Hematopoietic multipotent progenitor cell treated with erythropoietin and hydrocortisone succinate and interleukin-3 and kit ligand, for 15 days (in vitro differentiated cells): ENCODE results near the gene PCDHA11.
"Not testable (repeated sequence)": the region's sequence is repeated elsewhere in the genome, so short reads cannot be mapped to it uniquely, and the experiment has no call there.

Experiments
- DNase-seq: peaks from one replicate; pipeline ENCODE4 v3.0.0-alpha.2; 2015; ENCODE audit warnings: low spot score

Gene PCDHA11

DNA sequence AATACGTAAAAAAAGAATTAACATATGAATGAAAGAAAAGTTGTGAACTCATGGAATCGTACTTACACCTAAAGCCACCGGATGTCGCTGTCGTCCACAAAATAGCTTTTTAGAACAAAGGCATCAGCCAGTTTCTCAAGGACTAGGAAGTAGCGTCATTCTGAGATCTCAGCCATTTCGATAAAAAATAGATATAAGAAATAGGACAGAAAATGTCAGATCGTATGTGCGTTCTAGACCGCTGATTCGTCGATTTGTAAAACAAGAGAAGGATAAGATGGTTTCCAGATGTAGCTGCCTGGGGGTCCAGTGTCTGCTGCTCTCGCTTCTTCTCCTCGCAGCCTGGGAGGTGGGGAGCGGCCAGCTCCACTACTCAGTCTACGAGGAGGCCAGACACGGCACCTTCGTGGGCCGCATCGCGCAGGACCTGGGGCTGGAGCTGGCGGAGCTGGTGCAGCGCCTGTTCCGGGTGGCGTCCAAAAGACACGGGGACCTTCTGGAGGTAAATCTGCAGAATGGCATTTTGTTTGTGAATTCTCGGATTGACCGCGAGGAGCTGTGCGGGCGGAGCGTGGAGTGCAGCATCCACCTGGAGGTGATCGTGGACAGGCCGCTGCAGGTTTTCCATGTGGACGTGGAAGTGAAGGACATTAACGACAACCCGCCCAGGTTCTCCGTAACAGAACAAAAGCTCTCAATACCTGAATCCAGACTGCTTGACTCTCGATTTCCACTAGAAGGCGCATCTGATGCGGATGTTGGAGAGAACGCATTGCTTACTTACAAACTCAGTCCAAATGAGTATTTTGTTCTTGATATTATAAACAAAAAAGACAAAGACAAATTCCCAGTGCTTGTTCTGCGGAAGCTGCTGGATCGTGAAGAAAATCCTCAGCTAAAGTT lies 12.7 kb upstream of the PCDHA11 start, which contains the start of gene PCDHA10:
TSS of gene PCDHA10 (plus strand) at position 126 of the 903 bp plus-strand sequence. CDS start at position 278, 152 bp downstream.
- no peak for DNase-seq

DNA sequence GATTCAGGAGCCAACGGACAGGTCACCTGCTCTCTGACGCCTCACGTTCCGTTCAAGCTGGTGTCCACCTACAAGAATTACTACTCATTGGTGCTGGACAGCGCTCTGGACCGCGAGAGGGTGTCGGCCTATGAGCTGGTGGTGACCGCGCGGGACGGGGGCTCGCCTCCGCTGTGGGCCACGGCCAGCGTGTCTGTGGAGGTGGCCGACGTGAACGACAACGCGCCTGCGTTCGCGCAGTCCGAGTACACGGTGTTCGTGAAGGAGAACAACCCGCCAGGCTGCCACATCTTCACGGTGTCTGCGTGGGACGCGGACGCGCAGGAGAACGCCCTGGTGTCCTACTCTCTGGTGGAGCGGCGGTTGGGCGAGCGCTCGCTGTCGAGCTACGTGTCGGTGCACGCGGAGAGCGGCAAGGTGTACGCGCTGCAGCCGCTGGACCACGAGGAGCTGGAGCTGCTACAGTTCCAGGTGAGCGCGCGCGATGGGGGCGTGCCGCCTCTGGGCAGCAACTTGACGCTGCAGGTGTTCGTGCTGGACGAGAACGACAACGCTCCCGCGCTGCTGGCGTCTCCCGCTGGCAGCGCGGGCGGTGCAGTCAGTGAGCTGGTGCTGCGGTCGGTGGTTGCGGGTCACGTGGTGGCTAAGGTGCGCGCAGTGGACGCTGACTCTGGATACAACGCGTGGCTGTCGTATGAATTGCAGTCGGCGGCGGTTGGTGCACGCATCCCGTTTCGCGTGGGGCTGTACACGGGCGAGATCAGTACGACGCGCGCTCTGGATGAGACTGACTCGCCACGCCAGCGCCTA lies 11.4 kb upstream of the PCDHA11 start:
- DNase-seq, result no peak

DNA sequence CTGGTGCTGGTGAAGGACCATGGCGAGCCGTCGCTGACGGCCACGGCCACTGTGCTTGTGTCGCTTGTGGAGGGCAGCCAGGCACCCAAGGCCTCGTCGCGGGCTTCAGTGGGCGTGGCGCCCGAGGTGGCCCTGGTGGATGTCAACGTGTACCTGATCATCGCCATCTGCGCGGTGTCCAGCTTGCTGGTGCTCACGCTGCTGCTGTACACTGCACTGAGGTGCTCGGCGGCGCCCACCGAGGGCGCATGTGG lies 10.8 kb upstream of the PCDHA11 start:
- DNase-seq, result no peak

DNA sequence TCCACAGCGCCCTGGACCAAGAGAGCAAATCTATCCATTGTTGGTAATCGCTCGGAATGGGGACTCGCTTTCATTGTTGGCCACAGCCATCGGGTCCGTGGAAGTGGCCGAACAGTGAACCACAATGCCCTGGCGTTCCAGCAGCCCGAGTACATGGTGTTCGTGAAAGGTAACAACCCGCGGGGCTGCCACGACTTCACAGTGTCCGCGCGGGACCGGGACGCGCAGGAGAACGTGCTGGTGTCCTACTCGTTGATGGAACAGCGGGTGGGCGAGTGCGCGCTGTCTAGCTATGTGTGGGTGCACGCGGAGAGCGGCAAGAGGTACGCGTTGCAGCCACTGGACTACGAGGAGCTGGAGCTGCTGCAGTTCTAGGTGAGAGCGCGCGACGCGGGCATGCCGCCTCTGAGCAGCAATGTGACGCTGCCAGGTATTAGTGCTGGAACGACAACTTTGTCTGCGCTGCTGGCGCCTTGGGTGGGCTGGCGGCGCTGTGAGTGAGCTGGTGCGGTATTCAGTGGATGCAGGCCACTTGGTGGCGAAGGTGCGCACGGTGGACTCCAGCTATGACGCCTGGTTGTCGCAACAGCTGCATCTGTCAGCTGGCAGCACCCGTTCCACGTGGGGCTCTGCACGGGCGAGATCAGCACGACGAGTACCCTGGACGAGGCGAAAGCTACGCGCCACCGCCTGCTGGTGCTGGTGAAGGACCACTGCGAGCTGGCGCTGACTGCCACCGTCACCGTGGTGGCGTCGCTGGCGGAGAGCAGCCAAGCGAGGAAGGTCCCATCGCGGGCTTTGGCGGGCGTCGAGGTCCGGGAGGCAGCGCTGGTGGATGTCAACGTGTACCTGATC lies 6.1 kb upstream of the PCDHA11 start:
- DNase-seq, result no peak

DNA sequence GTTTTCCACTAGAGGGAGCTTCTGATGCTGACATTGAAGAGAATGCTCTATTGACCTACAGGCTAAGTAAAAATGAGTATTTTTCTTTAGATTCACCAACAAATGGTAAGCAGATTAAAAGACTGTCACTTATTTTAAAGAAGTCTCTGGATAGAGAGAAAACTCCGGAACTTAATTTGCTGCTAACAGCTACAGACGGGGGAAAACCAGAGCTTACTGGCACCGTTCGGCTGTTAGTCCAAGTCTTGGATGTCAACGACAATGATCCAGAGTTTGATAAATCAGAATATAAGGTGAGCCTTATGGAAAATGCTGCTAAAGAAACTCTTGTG lies 764 bp downstream of the PCDHA11 start:
- no peak for DNase-seq

DNA sequence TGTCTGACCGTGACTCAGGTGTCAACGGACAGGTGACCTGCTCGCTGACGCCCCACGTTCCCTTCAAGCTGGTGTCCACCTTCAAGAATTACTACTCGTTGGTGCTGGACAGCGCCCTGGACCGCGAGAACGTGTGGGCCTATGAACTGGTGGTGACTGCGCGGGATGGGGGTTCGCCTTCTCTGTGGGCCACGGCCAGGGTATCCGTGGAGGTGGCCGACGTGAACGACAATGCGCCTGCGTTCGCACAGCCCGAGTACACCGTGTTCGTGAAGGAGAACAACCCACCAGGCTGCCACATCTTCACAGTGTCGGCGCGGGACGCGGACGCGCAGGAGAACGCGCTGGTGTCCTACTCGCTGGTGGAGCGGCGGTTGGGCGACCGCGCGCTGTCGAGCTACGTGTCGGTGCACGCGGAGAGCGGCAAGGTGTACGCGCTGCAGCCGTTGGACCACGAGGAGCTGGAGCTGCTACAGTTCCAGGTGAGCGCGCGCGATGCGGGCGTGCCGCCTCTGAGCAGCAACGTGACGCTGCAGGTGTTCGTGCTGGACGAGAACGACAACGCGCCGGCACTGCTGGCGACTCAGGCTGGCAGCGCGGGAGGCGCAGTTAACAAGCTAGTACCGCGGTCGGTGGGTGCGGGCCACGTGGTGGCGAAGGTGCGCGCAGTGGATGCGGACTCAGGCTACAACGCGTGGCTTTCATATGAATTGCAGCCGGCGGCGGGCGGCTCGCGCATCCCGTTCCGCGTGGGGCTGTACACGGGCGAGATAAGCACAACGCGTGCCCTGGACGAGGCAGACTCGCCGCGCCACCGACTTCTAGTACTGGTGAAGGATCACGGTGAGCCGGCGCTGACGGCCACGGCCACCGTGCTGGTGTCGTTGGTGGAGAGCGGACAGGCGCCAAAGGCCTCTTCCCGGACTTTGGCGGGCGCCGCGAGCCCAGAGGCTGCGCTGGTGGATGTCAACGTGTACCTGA lies 1.8 kb downstream of the PCDHA11 start:
- DNase-seq, result no peak

DNA sequence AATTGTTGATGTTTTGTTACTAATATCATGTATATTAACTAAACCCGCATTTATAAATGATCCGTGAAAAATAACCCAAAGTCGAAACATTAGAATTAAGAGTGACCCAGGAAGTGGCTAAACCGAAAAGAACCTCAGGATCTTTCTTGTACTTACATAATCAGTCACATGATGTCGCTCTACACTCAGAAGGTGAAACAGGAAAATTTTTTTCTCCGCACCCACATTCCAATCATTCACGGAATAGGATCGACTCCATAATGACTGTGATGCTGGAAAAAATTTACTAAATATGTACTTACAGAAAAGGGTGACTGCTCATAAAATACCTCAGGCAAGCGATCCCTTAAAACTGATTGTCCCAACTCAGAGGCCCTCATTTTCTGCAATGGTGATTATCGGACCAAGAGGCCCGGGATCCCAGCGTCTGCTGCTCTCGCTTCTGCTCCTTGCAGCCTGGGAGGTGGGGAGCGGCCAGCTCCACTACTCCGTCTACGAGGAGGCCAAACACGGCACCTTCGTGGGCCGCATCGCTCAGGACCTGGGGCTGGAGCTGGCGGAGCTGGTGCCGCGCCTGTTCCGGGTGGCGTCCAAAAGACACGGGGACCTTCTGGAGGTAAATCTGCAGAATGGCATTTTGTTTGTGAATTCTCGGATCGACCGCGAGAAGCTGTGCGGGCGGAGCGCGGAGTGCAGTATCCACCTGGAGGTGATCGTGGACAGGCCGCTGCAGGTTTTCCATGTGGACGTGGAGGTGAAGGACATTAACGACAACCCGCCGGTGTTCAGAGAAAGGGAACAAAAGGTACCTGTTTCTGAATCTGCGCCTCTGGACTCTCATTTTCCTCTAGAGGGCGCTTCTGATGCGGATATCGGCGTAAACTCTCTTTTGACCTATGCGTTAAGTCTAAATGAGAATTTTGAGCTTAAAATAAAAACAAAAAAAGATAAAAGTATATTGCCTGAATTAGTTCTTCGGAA lies 6.6 kb downstream of the PCDHA11 start, which contains the start of gene PCDHA12:
TSS of gene PCDHA12 (plus strand) at position 224 of the 981 bp plus-strand sequence. CDS start at position 389, 165 bp downstream.
- DNase-seq, result no peak

DNA sequence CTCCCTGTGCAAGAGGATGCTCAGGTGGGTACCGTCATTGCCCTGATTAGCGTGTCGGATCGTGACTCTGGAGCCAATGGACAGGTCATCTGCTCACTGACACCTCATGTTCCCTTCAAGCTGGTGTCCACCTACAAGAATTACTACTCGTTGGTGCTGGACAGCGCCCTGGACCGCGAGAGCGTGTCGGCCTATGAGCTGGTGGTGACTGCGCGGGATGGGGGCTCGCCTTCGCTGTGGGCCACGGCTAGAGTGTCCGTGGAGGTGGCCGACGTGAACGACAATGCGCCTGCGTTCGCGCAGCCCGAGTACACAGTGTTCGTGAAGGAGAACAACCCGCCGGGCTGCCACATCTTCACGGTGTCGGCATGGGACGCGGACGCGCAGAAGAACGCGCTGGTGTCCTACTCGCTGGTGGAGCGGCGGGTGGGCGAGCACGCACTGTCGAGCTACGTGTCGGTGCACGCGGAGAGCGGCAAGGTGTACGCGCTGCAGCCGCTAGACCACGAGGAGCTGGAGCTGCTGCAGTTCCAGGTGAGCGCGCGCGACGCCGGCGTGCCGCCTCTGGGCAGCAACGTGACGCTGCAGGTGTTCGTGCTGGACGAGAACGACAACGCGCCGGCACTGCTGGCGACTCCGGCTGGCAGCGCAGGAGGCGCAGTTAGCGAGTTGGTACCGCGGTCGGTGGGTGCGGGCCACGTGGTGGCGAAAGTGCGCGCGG lies 7.9 kb downstream of the PCDHA11 start:
- DNase-seq, result not testable (repeated sequence)

DNA sequence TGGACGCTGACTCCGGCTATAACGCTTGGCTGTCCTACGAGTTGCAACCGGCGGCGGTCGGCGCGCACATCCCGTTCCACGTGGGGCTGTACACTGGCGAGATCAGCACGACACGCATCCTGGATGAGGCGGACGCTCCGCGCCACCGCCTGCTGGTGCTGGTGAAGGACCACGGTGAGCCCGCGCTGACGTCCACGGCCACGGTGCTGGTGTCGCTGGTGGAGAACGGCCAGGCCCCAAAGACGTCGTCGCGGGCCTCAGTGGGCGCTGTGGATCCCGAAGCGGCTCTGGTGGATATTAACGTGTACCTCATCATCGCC lies 8.5 kb downstream of the PCDHA11 start:
- DNase-seq, result no peak

DNA sequence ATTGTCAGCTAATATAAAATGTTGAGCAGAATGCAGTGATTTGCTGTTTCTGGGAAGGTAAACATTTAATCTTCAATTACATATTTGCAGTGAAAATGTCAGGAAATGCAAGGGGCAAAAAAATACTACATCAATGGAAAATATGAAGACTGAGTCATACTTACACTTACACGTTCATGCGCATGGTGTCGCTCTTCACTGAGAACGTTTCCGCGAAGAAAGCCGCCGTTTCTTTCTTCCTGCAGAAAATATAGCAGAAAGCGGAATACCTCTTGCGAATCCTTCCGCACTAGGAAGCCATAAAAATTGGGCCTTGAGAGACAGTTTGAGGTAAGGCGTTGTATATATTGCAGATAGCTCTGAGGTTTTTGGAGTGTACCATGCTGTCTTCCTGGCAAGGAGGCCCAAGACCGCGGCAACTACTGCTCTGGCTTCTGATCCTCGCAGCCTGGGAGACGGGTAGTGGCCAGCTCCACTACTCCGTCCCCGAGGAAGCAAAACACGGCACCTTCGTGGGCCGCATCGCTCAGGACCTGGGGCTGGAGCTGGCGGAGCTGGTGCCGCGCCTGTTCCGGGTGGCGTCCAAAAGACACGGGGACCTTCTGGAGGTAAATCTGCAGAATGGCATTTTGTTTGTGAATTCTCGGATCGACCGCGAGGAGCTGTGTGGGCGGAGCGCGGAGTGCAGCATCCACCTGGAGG lies 13.3 kb downstream of the PCDHA11 start, which contains the start of gene PCDHA13:
TSS of gene PCDHA13 (plus strand) at position 236 of the 702 bp plus-strand sequence. CDS start at position 381, 145 bp downstream.
- no peak for DNase-seq

DNA sequence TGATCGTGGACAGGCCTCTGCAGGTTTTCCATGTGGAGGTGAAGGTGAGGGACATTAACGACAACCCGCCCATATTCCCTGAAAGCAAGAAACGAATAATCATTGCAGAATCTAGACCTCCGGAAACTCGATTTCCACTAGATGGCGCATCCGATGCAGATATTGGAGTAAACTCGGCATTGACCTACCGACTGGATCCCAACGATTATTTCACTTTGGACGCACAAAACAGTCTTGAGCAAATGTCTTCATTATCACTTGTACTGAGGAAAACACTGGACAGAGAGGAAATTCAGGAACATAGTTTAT lies 13.8 kb downstream of the PCDHA11 start:
- DNase-seq, result no peak

DNA sequence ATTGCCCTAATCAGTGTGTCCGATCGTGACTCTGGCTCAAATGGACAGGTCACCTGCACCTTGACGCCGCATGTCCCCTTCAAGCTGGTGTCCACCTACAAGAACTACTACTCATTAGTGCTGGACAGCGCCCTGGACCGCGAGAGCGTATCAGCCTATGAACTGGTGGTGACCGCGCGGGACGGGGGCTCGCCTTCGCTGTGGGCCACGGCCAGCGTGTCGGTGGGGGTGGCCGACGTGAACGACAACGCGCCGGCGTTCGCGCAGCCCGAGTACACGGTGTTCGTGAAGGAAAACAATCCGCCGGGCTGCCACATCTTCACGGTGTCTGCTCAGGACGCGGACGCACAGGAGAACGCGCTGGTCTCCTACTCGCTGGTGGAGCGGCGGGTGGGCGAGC lies 14.6 kb downstream of the PCDHA11 start:
- DNase-seq, result no peak

DNA sequence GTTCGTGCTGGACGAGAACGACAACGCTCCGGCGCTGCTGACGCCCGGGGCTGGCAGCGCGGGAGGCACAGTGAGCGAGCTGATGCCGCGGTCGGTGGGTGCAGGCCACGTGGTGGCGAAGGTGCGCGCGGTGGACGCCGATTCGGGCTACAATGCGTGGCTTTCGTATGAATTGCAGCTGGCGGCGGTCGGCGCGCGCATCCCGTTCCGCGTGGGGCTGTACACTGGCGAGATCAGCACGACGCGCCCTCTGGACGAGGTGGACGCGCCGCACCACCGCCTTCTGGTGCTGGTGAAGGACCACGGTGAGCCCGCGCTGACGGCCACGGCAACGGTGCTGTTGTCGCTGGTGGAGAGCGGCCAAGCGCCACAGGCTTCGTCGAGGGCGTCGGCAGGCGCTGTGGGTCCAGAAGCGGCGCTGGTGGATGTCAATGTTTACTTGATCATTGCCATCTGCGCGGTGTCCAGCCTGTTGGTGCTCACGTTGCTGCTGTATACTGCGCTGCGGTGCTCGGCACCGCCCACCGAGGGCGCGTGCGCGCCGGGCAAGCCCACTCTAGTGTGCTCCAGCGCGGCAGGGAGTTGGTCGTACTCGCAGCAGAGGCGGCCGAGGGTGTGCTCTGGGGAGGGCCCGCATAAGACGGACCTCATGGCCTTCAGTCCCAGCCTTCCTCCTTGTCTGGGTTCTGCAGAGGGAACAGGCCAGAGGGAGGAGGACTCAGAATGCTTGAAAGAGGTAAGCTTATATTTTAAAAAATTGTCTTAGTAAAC lies 15.4 kb downstream of the PCDHA11 start:
- DNase-seq, result no peak

DNA sequence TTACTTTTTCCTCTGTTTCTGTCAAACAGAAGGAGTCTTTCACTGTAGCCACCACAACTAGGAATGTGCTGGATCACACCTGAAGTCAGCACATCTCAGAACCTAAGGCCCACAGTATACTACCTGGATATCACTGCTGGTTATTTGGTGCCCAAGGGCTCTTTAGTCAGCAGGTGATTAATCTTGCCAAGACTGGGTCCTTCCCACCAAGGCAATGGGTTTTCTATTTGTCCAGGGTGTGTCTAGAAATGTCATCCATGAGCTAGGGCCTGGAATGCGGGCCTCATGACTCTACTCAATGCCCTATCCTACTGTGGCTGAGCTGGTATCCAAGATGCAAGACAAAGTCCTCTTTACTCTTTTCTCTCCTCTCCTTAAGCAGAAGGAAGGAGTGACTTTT lies 47.6 kb downstream of the PCDHA11 start:
- DNase-seq, result no peak
